ENCODE results near the gene KSR1. TPM values are rescaled to one million over a fixed set of nuclear protein-coding genes. Genes with fewer than 3 reads are reported as not detected.

The KSR1 gene
- total and polyA plus RNA-seq, 10 of the 15 experiments (the other 5 are each of a cell fraction or from before 2014, with no cell fraction given): 0.97 to 66.6 (median 22.9) TPM

- FAIRE-seq (no peak), DNase-seq (ENCODE audit: low read depth, low spot score) (no peak), ATAC-seq (no peak)
- POLR2A ChIA-PET: interaction anchor here (0.6 kb wide), 2 partner anchors 30 to 326 kb away, joined by 4 to 7 read pairs; no protein-coding TSS in a partner anchor
- intact Hi-C loops (cut with micrococcal nuclease; ENCODE audit: unreplicated experiment) (no loop called here), in situ Hi-C loops (cut with MboI) (no loop called here)
- H2AFZ ChIP-seq (ENCODE audit: control insufficient read depth, low read depth, low read length): no peak overlapping the region
- no peak overlapping the region for H3K27ac ChIP-seq (ENCODE audit: control insufficient read depth, insufficient read depth)
- RAD21 ChIA-PET (ENCODE audit: unreplicated experiment): no interaction called here
- peaks cover 3 to 35% of the 10 kb centered on the region in 2 experiments for H3K36me3 ChIP-seq (ENCODE audit: control insufficient read depth in 2 of 2, insufficient read depth in 2 of 2, low read length in 1 of 2)
- no peak overlapping the region for H3K4me2 ChIP-seq (ENCODE audit: control insufficient read depth, insufficient read depth)
- no peaks in the 10 kb centered on the region; the same call in 1 of the 2 replicates for H3K79me2 ChIP-seq (ENCODE audit: control insufficient read depth, insufficient read depth, low read length)
- SMC1A ChIA-PET (ENCODE audit: uncharacterized antibody, unreplicated experiment): no interaction called here
- TF ChIP-seq MYC (IDR thresholded peaks at IDR 0.05; ENCODE audit: insufficient read depth, insufficient read length, insufficient replicate concordance, low read length, severe bottlenecking) (no peak), SIX5 (IDR thresholded peaks at IDR 0.05; ENCODE audit: low read depth, low read length, severe bottlenecking) (no peak), NR2C1 (IDR thresholded peaks at IDR 0.05) (no peak), BCL11A (IDR thresholded peaks at IDR 0.05; ENCODE audit: low read depth, low read length) (no peak), ASH2L (IDR thresholded peaks at IDR 0.05; ENCODE audit: borderline replicate concordance, low read depth) (no peak), STAT3 (IDR thresholded peaks at IDR 0.05; ENCODE audit: low read depth, low read length) (no peak), TCF7 (IDR thresholded peaks at IDR 0.05; ENCODE audit: borderline replicate concordance) (no peak), IKZF1 (conservative IDR thresholded peaks at IDR 0.05) (no peak), CHD1 (IDR thresholded peaks at IDR 0.05; ENCODE audit: low read depth, low read length) (no peak), ATF3 (IDR thresholded peaks at IDR 0.05; ENCODE audit: borderline replicate concordance, extremely low read depth, low read depth, low read length) (no peak)
- TF ChIP-seq, protein P1, sequence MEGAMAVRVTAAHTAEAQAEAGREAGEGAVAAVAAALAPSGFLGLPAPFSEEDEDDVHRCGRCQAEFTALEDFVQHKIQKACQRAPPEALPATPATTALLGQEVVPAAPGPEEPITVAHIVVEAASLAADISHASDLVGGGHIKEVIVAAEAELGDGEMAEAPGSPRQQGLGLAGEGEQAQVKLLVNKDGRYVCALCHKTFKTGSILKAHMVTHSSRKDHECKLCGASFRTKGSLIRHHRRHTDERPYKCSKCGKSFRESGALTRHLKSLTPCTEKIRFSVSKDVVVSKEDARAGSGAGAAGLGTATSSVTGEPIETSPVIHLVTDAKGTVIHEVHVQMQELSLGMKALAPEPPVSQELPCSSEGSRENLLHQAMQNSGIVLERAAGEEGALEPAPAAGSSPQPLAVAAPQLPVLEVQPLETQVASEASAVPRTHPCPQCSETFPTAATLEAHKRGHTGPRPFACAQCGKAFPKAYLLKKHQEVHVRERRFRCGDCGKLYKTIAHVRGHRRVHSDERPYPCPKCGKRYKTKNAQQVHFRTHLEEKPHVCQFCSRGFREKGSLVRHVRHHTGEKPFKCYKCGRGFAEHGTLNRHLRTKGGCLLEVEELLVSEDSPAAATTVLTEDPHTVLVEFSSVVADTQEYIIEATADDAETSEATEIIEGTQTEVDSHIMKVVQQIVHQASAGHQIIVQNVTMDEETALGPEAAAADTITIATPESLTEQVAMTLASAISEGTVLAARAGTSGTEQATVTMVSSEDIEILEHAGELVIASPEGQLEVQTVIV (IDR thresholded peaks at IDR 0.05; ENCODE audit: borderline replicate concordance, partially characterized antibody): no peak
- CTCF ChIA-PET: interaction anchor here (3.0 kb wide), 1 partner anchor 45 kb away, joined by 9 read pairs; no protein-coding TSS in a partner anchor
- no peak overlapping the region for H3K9ac ChIP-seq (ENCODE audit: control insufficient read depth, insufficient read depth, low read length)
- no peaks in the 10 kb centered on the region for H3K4me1 ChIP-seq (ENCODE audit: control insufficient read depth, insufficient read depth, low read length)
- H3K9me3 ChIP-seq (replicated peaks; ENCODE audit: control insufficient read depth, insufficient read depth, low read length): no peaks in the 10 kb centered on the region
- WGBS (ENCODE audit: insufficient coverage, insufficient replicate concordance, low lambda C conversion rate, missing lambda C conversion rate): 74% methylated on average over 6 of the region's 6 CpGs
- BruUV-seq (replicated peaks): no TSS peak
- no peaks in the 10 kb centered on the region for H4K20me1 ChIP-seq (ENCODE audit: control insufficient read depth, insufficient read depth)
- H3K4me3 ChIP-seq: no peak overlapping the region
- H3K27me3 ChIP-seq (replicated peaks in 1 of 2; ENCODE audit: control insufficient read depth in 2 of 2, insufficient read depth in 2 of 2, low read length in 1 of 2): no peaks in the 10 kb centered on the region
These were observed 98.7 kb downstream of the KSR1 start for GRCh38 chr17:27554911-27555310.

All from GM12878 (cell line).